ENCODE data around the gene PARK7. TPM values are rescaled to one million over a fixed set of nuclear protein-coding genes. Genes with fewer than 3 reads are reported as not detected.
"Not testable (repeated sequence)": the region's sequence is repeated elsewhere in the genome, so short reads cannot be mapped to it uniquely, and the experiment has no call there.

Gene PARK7
- total RNA-seq = 187 TPM
- long read RNA-seq, transcript PARK7-209 (7 exons, 1,088 nt) = major isoform, 71 of 136 reads
- long read RNA-seq, transcript PARK7-201 (7 exons, 949 nt) = minor isoform, 49 of 136 reads
- long read RNA-seq, partial matches to known transcripts = 10 of 136 reads
- long read RNA-seq, other reads (novel, unspliced or antisense) = 4 of 136 reads

DNA sequence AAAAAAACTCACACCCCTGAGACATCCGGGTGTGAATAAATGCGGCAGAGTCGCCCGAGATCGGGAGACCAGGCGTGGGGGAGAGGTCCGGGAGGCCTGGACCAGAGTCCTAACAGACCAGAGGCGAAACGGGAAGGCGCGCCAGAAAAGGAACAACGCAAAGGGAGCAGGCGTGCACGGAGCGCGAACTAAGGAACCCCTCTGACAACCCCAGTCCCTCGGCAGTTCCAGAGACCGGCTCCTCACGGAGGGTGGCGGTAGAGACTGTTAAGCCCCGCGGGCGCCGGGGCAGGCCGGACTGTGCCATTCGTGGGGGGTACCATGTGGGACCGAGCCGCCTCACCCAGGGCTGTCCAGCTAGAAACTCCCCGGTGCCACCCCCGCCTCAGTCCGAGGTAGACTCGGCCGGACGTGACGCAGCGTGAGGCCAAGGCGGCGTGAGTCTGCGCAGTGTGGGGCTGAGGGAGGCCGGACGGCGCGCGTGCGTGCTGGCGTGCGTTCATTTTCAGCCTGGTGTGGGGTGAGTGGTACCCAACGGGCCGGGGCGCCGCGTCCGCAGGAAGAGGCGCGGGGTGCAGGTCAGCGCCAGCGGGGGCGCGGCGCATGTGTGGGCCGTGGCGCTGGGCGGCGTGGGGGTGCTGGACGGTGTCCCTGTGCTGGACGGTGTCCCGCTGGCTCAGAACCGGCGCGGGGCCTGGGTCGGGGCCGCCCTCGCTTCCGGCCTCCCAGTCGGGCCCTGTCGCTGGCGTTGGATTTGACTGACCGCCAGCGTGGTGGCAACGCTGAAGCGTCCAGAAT lies at the start of gene PARK7:
Gene PARK7 (plus strand): TSS at position 496 of the 798 bp plus-strand sequence. CDS start 1,075 bp downstream, outside the sequence.
- peak; percentile 100 for DNase-seq
- Histone ChIP-seq H3K27ac (peak within 1 kb of the TSS; percentile 91), H3K36me3 (peaks cover 36% of the 10 kb centered on the region), H3K9me3 (no peaks in the 10 kb centered on the region), H3K4me1 (peaks cover 27% of the 10 kb centered on the region), H3K4me3 (peak within 1 kb of the TSS; percentile 86), H3K27me3 (ENCODE audit: low read depth) (no peaks in the 10 kb centered on the region)
- intact Hi-C loops (cut with DNase I) = no loop called here
- peak; percentile 59 for TF ChIP-seq CTCF (IDR thresholded peaks at IDR 0.05)
- peak; percentile 98 to 99 for ATAC-seq

DNA sequence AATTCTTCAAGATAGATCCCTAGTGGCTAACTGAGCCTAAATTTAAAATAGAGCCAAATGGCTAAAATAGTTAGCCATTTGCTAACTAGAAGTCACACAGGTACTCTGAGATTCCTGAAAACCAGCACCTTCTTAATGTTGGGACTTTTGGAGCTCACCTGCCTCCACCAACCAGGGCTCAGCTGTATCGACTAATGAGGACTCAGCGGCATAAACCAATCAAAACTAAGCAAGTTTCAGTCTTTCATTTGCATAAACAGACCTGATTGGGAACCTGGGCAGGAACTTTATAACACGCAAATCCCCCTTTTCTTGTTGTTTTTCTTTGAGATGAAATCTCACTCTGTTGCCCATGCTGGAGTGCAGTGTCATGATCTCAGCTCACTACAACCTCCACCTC lies 49.4 kb upstream of the PARK7 start:
- no peak overlapping the region for H3K27ac ChIP-seq
- DNase-seq (no peak), ATAC-seq (no peak)
- H3K4me3 ChIP-seq = no peak overlapping the region
- intact Hi-C loops (cut with DNase I) = no loop called here
- H3K4me1 ChIP-seq = no peaks in the 10 kb centered on the region
- TF ChIP-seq CTCF (IDR thresholded peaks at IDR 0.05) = no peak
- peaks cover under 1% of the 10 kb centered on the region for H3K27me3 ChIP-seq (ENCODE audit: low read depth)
- H3K36me3 ChIP-seq = no peaks in the 10 kb centered on the region
- H3K9me3 ChIP-seq = no peaks in the 10 kb centered on the region

- no peak for ATAC-seq
- Histone ChIP-seq H3K4me1 (no peaks in the 10 kb centered on the region), H3K4me3 (no peak overlapping the region), H3K36me3 (no peaks in the 10 kb centered on the region), H3K27ac (no peak overlapping the region), H3K9me3 (no peaks in the 10 kb centered on the region), H3K27me3 (ENCODE audit: low read depth) (peaks cover 4% of the 10 kb centered on the region)
- intact Hi-C loops (cut with DNase I) = no loop called here
- TF ChIP-seq CTCF (IDR thresholded peaks at IDR 0.05) = no peak
- DNase-seq = no peak
Observed at GRCh38 chr1:7912743-7913557, 48.6 kb upstream of the PARK7 start.

GRCh38 chr1:7915826-7916500 lies 45.5 kb upstream of the PARK7 start:
- Histone ChIP-seq H3K4me3 (no peak overlapping the region), H3K36me3 (no peaks in the 10 kb centered on the region), H3K27me3 (ENCODE audit: low read depth) (peaks cover 4% of the 10 kb centered on the region), H3K9me3 (no peaks in the 10 kb centered on the region), H3K4me1 (no peaks in the 10 kb centered on the region), H3K27ac (no peak overlapping the region)
- ATAC-seq (no peak), DNase-seq (no peak)
- intact Hi-C loops (cut with DNase I) = no loop called here
- no peak for TF ChIP-seq CTCF (IDR thresholded peaks at IDR 0.05)

DNA sequence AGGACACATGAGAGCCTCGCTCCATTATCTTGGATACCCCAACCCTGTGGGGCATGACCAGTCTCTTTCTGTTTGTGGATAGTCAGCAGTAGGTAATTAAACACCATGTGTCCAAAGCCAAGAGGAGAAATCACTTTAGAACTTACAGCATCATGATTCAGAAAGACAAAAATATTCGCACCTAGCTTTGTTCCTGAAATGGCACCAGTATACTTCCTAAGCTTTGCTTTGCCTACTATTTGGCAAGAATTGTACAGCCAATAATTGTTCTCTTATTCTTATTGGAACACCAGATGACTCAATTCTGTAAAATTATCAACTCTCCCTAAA lies 45.0 kb upstream of the PARK7 start:
- intact Hi-C loops (cut with DNase I) = no loop called here
- H3K27ac ChIP-seq = no peak overlapping the region
- H3K36me3 ChIP-seq = no peaks in the 10 kb centered on the region
- no peak overlapping the region for H3K4me3 ChIP-seq
- H3K27me3 ChIP-seq (ENCODE audit: low read depth) = peaks cover 4% of the 10 kb centered on the region
- DNase-seq (no peak), ATAC-seq (no peak)
- no peaks in the 10 kb centered on the region for H3K9me3 ChIP-seq
- no peak for TF ChIP-seq CTCF (IDR thresholded peaks at IDR 0.05)
- H3K4me1 ChIP-seq = no peaks in the 10 kb centered on the region

DNA sequence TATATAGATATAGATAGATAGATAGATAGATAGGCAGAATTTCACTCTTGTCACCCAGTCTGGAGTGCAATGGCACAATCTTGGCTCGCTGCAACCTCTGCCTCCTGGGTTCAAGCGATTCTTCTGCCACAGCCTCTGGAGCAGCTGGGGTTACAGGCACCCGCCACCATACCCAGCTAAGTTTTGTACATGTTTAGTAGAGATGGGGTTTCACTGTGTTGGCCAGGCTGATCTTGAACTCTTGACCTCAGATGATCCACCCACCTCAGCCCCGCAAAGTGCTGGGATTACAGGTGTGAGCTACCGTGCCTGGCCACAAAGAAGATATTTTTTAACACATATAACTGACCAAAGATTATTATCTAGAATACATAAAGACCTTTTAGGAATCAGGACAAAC lies 43.5 kb upstream of the PARK7 start:
- not testable (repeated sequence) for H3K36me3 ChIP-seq, ATAC-seq, H3K9me3 ChIP-seq

More for the DNA sequence above, 43.5 kb upstream of the PARK7 start:
- H3K4me1 ChIP-seq; DNase-seq; intact Hi-C loops (cut with DNase I); H3K27ac ChIP-seq; H3K4me3 ChIP-seq; H3K27me3 ChIP-seq (ENCODE audit: low read depth): not testable (repeated sequence)

Measured in lower lobe of right lung (tissue), 2 donors.